ENCODE measurements around the gene TBC1D32. TPM values are rescaled to one million over a fixed set of nuclear protein-coding genes. Genes with fewer than 3 reads are reported as not detected.

TBC1D32 gene
- total RNA-seq, 1 donor from 2014 or later: 24.2 TPM

GRCh38 chr6:121033091-121033490, 301.2 kb downstream of the TBC1D32 start:
- no peaks in the 10 kb centered on the region for H3K4me1 Mint-ChIP-seq (ENCODE audit: low read depth, unreplicated experiment)
- no peak overlapping the region for H3K4me3 Mint-ChIP-seq (ENCODE audit: unreplicated experiment)
- no peak overlapping the region for H3K27ac Mint-ChIP-seq (ENCODE audit: unreplicated experiment)
- no peaks in the 10 kb centered on the region for H3K27me3 Mint-ChIP-seq (ENCODE audit: unreplicated experiment)
- H3K9me3 Mint-ChIP-seq (ENCODE audit: unreplicated experiment): no peaks in the 10 kb centered on the region
- no peaks in the 10 kb centered on the region for H3K36me3 Mint-ChIP-seq (ENCODE audit: unreplicated experiment)
- TF ChIP-seq CTCF (IDR thresholded peaks at IDR 0.05; ENCODE audit: partially characterized antibody, unreplicated experiment): no peak
- no peak for DNase-seq

- H3K4me1 Mint-ChIP-seq (ENCODE audit: low read depth, unreplicated experiment): no peaks in the 10 kb centered on the region
- TF ChIP-seq CTCF (IDR thresholded peaks at IDR 0.05; ENCODE audit: partially characterized antibody, unreplicated experiment): no peak
- no peak overlapping the region for H3K4me3 Mint-ChIP-seq (ENCODE audit: unreplicated experiment)
- H3K27ac Mint-ChIP-seq (ENCODE audit: unreplicated experiment): no peak overlapping the region
- H3K27me3 Mint-ChIP-seq (ENCODE audit: unreplicated experiment): no peaks in the 10 kb centered on the region
- H3K36me3 Mint-ChIP-seq (ENCODE audit: unreplicated experiment): no peaks in the 10 kb centered on the region
- H3K9me3 Mint-ChIP-seq (ENCODE audit: unreplicated experiment): no peaks in the 10 kb centered on the region
- no peak for DNase-seq
Measured at GRCh38 chr6:121032268-121033006, 301.8 kb downstream of the TBC1D32 start.

Other genes starting within 250 kb of the TBC1D32 start
- 19.4 TPM for gene GJA1, start 101.2 kb upstream of the TBC1D32 start, total RNA-seq (ENCODE audit: unreplicated experiment)

All from glutamatergic neuron (in vitro differentiated cells).